Effector memory CD8-positive, alpha-beta T cell (primary cell): Measurements from ENCODE around the gene CGREF1.

Experiments used
- ATAC-seq: fragments of 150-1000 bp; cut with Tn5 transposase; replicated peaks from 2 replicates; pipeline ENCODE4 v1.10.0; 2021; ENCODE audit warnings: mild to moderate bottlenecking, moderate library complexity
- DNase-seq, 3 experiments: peaks; one replicate each; pipeline ENCODE4 v3.0.0; 2021
- H3K27ac Mint-ChIP-seq, 2 donors: one replicate each; pipeline ENCODE4 v1.8.0; 2022; ENCODE audit warnings: mild to moderate bottlenecking in 2 of 2, mixed read lengths in 2 of 2, moderate library complexity in 2 of 2
- H3K27me3 Mint-ChIP-seq, 2 donors: one replicate each; pipeline ENCODE4 v1.8.0; 2022; ENCODE audit warnings: mixed read lengths in 2 of 2
- H3K36me3 Mint-ChIP-seq: one replicate; pipeline ENCODE4 v1.8.0; 2022; ENCODE audit warnings: mild to moderate bottlenecking, moderate library complexity, mixed read lengths; ENCODE audit not compliant: insufficient read depth
- H3K4me1 Mint-ChIP-seq, 2 donors: one replicate each; pipeline ENCODE4 v1.8.0; 2022; ENCODE audit warnings: low read depth in 2 of 2, mixed read lengths in 2 of 2
- H3K4me3 Mint-ChIP-seq, 2 donors: one replicate each; pipeline ENCODE4 v1.8.0; 2022; ENCODE audit warnings: mild to moderate bottlenecking in 2 of 2, mixed read lengths in 2 of 2, moderate library complexity in 2 of 2
- H3K9me3 Mint-ChIP-seq, 2 donors: one replicate each; pipeline ENCODE4 v1.8.0; 2022; ENCODE audit warnings: mixed read lengths in 2 of 2

CGREF1 gene

DNA sequence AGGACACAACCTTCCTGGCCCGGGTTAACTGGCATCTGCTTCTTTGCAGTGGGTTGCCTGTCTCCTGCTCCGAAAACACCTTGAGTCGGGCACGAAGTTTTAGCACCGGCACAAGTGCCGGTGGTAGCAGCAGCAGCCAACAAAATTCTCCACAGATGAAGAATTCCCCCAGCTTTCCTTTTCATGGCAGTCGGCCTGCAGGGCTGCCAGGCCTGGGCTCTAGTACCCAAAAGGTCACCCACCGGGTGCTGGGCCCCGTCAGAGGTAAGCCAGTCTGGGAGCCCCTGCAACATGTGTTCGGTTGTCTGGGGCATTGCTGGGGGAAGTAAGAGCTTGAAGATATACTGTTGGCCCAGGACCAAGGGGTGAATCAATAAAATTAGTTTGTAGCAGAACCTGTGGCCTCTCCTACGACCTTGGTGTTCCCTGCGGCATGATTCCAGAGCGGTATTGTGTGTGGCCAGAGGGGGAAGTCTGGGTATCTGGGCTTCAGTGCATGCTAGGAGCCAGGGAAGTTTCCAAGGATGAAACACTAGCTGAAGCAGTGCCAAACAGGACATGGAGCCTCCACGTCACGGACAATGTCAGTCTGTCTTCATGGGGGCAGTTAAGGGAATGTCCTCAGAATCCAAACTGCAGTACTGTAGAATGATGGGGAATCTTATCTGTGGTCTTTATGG lies 59.6 kb downstream of the CGREF1 start:
- ATAC-seq (no peak), DNase-seq (no peak)
- Mint-ChIP-seq H3K9me3 (no peaks in the 10 kb centered on the region), H3K27me3 (no peaks in the 10 kb centered on the region), H3K27ac (peak overlapping the region in 1 of 2 donors; percentile 60), H3K4me3 (no peak overlapping the region), H3K36me3 (peaks cover 26% of the 10 kb centered on the region), H3K4me1 (peaks cover 0 to 9% of the 10 kb centered on the region in 2 donors)

DNA sequence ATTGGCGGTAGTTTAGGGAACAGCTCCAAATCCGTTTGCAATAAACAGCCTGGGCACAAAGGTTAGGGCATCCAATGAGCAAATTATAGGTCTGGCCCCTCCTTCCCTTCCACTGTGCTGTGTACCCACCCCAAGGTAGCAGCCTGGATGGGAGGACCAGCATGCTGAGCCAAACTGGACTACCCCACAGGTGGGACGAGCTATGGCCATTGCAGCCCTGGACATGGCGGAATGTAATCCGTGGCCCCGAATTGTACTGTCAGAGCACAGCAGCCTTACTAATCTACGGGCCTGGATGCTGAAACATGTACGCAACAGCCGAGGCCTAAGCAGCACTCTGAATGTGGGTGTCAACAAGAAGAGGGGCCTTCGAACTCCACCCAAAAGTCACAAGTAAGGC lies 60.7 kb downstream of the CGREF1 start:
- Mint-ChIP-seq H3K4me3 (no peak overlapping the region), H3K36me3 (peaks cover 22% of the 10 kb centered on the region)

DNA sequence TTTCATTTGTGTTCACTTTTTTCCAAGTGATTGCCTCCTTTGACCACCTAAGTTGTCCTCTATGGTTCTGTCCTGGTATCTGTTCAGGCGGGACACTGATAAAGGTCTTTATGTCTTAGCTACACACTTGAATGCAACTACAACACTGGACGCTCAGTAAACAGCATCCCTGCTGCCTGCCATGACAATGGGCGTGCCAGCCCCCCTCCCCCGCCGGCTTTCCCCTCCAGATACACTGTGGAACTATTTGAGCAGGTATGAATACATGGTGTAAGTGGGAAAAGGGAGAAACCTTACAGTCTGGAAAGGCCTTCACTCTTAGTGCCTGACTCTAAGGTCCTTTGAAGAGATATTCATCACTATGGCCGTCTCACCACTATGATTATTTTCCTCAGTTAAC lies 61.7 kb downstream of the CGREF1 start:
- DNase-seq (no peak), ATAC-seq (no peak)
- H3K36me3 Mint-ChIP-seq = peaks cover 22% of the 10 kb centered on the region
- no peaks in the 10 kb centered on the region for H3K27me3 Mint-ChIP-seq
- H3K27ac Mint-ChIP-seq = no peak overlapping the region
- no peaks in the 10 kb centered on the region for H3K9me3 Mint-ChIP-seq
- H3K4me1 Mint-ChIP-seq = peaks cover 2 to 4% of the 10 kb centered on the region in 2 donors
- no peak overlapping the region for H3K4me3 Mint-ChIP-seq

More for the DNA sequence above, 60.7 kb downstream of the CGREF1 start:
- no peaks in the 10 kb centered on the region for H3K27me3 Mint-ChIP-seq
- ATAC-seq (no peak), DNase-seq (no peak)
- H3K9me3 Mint-ChIP-seq = no peaks in the 10 kb centered on the region
- peaks cover 0 to 8% of the 10 kb centered on the region in 2 donors for H3K4me1 Mint-ChIP-seq
- no peak overlapping the region for H3K27ac Mint-ChIP-seq

DNA sequence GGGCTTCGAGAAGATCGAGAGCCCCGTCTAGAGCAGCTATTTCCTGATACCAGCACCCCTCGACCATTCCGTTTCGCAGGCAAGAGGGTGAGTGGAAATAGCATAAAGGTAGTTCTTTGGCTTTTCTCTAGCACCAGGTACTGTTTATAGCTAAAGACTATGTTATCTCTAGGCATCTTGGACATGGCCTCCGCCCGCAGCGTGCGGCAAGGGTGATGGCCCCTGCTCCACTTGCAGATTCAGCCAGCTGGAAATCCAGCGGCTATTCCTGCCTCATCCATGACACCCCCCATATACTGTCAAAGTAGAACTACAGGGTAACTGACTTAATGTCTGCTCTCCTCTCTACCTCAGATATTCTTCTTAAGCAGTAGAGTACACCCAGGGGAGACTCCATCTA lies 64.2 kb downstream of the CGREF1 start:
- Mint-ChIP-seq H3K4me1 (peaks cover 18% of the 10 kb centered on the region in 2 donors), H3K9me3 (peaks cover 0 to 2% of the 10 kb centered on the region in 2 donors), H3K36me3 (peaks cover 35% of the 10 kb centered on the region), H3K4me3 (no peak overlapping the region), H3K27ac (no peak overlapping the region), H3K27me3 (peaks cover 8 to 13% of the 10 kb centered on the region in 2 donors)
- no peak for DNase-seq
- ATAC-seq = no peak

DNA sequence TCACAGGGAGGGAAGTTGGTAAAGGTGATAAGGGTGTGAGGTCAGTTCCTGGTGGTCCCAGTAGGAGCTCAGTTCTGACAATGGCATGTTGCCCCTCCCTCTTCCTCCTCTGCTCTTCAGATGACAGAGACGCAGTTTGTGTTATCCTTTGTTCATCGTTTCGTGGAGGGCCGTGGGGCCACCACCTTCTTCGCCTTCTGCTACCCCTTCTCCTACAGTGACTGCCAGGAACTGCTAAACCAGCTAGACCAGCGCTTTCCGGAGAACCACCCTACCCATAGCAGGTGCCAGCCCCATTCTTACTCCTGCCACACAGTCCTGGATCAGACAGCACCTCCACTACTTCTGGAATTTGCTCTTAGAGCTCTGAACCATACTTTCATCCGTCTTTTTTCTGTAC lies 65.2 kb downstream of the CGREF1 start:
- peaks cover 8 to 13% of the 10 kb centered on the region in 2 donors for H3K27me3 Mint-ChIP-seq
- DNase-seq (no peak), ATAC-seq (no peak)
- H3K36me3 Mint-ChIP-seq = peaks cover 36% of the 10 kb centered on the region
- H3K9me3 Mint-ChIP-seq = peaks cover 0 to 2% of the 10 kb centered on the region in 2 donors
- no peak overlapping the region for H3K27ac Mint-ChIP-seq
- peaks cover 22 to 23% of the 10 kb centered on the region in 2 donors for H3K4me1 Mint-ChIP-seq
- H3K4me3 Mint-ChIP-seq = no peak overlapping the region

DNA sequence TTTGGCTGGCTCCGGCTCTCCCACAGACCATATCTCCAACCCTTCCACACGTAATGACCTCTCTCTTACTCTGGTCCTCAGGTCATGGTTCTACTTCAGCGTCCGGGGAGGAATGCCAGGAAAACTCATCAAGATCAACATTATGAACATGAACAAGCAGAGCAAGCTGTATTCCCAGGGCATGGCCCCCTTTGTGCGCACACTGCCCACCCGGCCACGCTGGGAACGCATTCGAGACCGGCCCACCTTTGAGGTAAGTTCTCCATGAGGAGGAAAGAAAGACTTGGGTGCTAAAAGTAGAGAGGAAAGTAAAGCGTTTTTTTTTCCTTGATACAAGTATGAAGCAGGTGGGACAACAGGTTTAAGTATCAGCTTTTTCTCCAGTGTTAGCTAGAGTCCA lies 65.6 kb downstream of the CGREF1 start:
- no peak overlapping the region for H3K27ac Mint-ChIP-seq
- H3K4me1 Mint-ChIP-seq = peaks cover 22 to 23% of the 10 kb centered on the region in 2 donors
- H3K4me3 Mint-ChIP-seq = peak overlapping the region in 1 of 2 donors; percentile 98
- peaks cover 0 to 2% of the 10 kb centered on the region in 2 donors for H3K9me3 Mint-ChIP-seq
- DNase-seq = no peak
- peaks cover 8 to 13% of the 10 kb centered on the region in 2 donors for H3K27me3 Mint-ChIP-seq
- H3K36me3 Mint-ChIP-seq = peaks cover 38% of the 10 kb centered on the region
- ATAC-seq = no peak

DNA sequence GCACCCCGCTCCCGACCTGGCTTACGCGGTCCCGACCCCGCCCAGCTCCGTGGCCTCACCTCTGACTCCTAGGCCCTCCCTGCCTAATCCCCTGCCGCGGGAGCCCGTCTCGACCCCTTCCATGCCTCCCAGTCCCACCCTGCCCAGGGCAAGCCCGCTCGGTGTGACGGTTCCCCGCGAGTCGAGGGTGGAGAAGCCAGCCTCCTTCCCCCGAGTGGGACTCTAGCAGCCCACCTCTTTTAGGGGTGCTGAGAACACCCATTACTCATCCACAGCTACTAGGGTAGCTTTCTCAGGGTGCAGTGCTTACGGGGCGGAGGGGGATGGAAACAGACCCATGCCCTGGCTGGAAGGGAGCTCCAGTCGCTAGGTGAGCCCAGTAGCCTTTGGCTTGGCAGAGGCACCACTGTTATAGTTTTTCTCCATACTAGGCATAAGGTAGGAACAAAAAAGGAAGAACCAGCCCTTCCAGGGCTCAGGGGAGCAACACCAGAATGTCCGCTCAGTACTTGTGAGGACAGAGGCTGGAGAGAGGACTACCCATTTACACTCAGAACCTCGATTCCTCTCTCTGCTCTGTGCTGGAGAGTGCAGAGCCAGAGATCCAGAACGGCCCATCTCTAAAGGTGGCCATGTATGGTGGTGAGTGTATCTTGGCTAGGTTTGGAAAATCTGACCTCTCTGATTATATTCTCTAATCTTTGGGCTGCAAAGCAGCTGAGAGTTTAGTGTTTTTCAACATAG lies 66.9 kb downstream of the CGREF1 start:
- H3K4me1 Mint-ChIP-seq = peaks cover 22 to 23% of the 10 kb centered on the region in 2 donors
- DNase-seq (no peak), ATAC-seq (no peak)
- H3K9me3 Mint-ChIP-seq = peaks cover 0 to 2% of the 10 kb centered on the region in 2 donors
- peak overlapping the region; percentile 97 to 98 for H3K4me3 Mint-ChIP-seq
- H3K36me3 Mint-ChIP-seq = peaks cover 39% of the 10 kb centered on the region
- H3K27me3 Mint-ChIP-seq = peaks cover 8 to 13% of the 10 kb centered on the region in 2 donors
- H3K27ac Mint-ChIP-seq = peak overlapping the region; percentile 100

DNA sequence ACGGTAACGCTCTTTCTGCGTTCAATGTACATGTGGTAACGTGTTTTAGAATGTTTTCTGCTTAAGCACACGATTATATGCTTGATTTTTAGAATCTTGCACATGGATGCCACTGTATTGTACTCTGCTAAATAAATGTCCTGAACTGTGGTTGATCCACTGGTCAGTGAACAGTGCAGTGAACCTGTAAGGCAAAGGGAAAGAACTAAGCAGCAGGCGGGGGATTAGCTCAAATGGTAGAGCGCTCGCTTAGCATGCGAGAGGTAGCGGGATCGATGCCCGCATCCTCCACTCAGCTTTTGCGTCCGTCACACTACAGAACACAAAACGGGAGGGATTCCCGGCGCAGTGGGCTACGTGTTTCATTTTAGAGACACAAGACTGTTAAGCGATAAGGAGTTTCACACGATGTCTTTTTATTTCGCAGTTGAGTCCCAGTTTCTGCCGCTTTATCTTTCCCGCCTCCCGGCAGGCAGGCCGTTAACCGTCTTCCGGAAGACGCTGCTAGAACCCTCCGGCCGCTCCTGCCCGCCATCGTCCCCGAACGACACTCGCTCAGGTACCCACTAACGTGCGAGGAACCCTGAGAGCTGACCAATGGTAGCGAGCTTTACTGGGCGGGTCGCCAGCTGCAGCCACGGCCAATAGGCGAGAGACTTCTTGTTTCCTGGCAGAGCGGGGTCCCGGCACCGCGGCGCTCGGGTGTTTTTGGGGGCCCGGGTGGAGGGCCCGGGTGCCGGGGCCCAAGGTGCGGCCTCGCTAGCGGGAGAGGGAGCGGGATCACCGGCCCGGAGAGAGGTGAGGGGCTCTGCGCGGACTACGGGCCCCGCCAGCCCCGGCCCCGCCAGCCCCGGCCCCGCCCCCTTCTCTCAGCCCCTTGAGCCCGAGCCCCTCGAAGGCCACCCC lies 67.7 kb downstream of the CGREF1 start, which contains the start of gene AGBL5:
Gene AGBL5, plus strand, starts transcription at position 673 of the 906 bp plus-strand sequence. CDS start 1,291 bp downstream, outside the sequence.
- Mint-ChIP-seq H3K27me3 (peaks cover 8 to 13% of the 10 kb centered on the region in 2 donors), H3K36me3 (peaks cover 36% of the 10 kb centered on the region), H3K9me3 (peaks cover 0 to 2% of the 10 kb centered on the region in 2 donors), H3K4me1 (peaks cover 22 to 23% of the 10 kb centered on the region in 2 donors), H3K4me3 (peak within 1 kb of the TSS; percentile 97 to 98), H3K27ac (peak within 1 kb of the TSS; percentile 100)
- peak; percentile 96 to 99 (median 98) for DNase-seq
- peak; percentile 78 for ATAC-seq
